ENCODE results near the gene CYP27A1.
"Not testable (repeated sequence)": the region's sequence is repeated elsewhere in the genome, so short reads cannot be mapped to it uniquely, and the experiment has no call there.

The CYP27A1 gene

DNA sequence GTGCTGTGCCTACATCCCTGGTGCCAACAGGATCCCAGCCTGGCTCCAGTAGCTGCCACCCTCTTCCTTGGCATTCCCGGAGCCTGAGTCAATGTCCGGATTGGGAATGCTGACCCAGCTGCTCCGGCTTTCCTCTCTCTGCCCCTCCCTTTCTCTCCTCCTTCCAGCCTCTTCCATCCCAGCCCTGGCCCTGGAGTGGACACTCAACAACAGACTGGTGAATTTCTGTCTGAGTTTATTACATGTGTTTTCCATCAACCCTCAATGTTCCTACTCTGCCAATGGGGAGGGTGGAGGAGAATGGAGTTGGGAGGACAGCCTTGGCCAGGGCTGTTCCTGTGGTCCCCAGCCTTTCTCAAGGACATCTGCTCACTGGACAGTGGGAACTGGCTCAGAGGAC lies 50.6 kb downstream of the CYP27A1 start:
- DNase-seq = no peak

DNA sequence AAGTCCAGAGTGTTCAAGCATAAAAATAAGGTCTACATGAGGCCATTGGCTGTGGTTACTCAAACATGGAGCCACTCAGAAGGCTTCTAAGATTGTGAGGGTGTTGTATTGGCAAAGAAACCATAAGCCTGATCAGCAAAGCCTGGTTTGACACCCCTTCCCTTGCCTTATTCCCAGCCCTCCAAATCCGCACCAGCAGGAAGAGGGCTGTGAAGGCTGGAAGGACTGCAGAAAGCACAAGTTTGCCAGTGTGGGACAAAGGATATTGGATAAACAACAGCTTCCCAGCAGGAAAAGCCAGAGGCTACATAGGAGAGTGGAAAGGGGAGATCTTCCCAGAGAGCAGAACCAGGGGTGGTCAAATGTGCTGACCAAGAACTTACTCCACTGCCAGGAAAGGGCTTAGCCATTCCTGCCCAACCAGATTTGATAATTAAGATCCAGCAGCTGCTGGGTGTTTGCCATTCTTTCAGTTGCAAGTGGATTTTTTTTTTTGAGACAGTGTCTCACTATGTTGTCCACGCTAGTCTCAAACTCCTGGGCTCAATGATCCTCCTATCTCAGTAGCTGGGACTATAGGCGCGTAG lies 51.2 kb downstream of the CYP27A1 start:
- DNase-seq = no peak

DNA sequence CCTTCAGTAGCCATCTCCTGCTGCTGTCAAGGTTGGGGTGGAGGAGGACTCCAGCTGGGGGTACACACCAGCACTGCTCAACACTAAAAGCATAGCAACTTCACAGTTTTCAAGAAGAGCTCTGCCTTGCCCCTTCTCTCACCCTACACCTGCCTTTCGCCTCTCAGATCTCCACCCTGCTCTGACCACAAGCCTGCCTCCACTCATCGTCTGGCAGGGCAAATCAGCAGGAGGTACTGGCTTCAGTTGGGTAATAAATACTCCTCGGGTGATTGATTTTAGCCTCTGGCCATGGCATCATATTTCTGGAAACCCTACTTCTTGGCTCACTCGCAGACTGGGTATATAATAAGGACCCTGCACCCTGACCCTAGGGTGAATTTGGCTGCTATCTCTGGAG lies 52.7 kb downstream of the CYP27A1 start:
- no peak for DNase-seq

DNA sequence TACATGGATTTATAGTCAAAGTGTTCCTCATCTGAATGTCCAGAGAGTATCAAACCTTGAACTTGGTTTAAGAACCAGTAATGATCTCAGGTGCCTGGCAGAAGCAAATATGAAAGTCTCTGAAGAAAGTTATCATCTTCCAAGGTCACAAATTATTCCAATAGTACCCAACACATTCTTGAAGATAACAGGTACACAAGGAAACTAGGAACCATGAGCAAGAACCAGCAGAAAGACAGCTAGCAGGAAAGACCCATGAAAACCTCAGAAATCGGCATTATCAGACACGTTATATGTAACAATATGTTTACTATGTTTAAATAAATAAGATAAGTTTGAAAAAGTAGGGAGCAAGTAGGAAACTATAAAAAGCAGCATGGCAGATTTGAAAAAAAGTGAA lies 55.5 kb downstream of the CYP27A1 start:
- no peak for DNase-seq

DNA sequence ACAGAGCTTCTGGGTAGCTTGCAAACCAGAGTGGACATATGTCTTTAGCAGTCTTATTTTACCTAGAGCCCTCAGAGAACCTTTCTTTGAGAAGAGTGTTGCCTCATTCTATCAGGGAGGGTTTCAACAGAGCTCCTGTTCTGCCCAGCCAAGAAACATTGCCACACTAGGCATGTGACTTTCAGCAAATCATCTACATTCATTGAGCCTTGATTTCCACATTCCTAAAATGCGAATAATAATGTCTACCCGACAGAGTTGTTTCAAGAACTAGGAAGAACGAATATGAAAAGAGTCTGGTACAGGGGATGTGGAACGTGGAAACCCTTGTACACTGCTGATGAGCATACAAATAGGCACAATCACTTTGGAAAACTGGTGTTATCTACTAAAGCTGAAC lies 57.5 kb downstream of the CYP27A1 start:
- DNase-seq = no peak

DNA sequence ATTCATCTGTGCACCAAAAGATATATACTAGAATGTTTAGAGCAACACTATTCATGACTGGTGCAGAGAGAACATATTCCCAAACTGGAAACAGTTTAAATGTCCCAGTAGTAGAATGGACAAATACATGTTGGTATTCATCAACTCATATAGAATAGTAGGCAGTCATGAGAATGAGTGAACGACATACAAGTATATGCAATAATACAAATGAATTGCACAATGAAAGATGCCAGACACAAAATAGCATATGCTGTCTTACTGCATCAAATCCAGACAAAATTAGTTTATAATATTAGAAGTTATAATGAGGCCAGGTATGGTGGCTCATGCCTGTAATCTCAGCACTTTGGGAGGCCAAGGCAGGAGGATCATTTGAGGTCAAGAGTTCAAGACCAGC lies 57.9 kb downstream of the CYP27A1 start:
- DNase-seq = no peak

DNA sequence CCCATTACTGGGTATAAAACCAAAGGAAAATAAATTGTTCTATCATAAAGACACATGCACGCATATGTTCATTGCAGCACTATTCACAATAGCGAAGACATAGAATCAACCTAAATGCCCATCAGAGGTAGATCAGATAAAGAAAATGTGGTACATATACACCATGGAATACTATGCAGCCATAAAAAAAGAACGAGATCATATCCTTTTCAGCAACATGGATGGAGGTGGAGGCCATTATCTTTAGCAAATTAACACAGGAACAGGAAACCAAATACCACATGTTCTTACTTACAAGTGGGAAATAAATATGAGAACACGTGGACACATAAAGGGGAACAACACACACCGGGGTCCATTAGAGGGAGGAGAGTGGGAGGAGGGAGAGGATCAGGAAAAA lies 62.4 kb downstream of the CYP27A1 start:
- not testable (repeated sequence) for DNase-seq

DNA sequence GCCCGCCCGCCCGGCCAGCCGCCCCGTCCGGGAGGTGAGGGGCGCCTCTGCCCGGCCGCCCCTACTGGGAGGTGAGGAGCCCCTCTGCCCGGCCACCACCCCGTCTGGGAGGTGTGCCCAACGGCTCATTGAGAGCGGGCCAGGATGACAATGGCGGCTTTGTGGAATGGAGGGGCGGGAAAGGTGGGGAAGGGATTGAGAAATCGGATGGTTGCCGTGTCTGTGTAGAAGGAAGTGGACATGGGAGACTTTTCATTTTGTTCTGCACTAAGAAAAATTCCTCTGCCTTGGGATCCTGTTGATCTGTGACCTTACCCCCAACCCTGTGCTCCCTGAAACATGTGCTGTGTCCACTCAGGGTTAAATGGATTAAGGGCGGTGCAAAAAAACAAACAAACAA lies 65.0 kb downstream of the CYP27A1 start:
- not testable (repeated sequence) for DNase-seq

DNA sequence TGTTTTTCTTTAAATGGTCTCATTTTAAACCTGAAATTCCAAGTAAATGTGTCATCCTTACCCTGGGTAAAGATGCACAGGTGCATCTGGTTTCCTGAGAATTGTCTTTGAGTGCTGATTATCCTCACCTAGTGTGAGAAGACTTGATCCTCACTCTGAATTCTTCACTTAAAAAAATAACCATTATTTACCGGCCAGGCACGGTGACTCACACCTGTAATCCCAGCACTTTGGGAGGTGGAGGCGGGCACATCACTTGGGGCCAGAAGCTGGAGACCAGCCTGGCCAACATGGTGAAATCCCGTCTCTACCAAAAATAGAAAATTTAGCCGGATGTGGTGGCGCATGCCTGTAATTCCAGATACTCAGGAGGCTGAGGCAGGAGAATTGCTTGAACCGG lies 67.8 kb downstream of the CYP27A1 start:
- DNase-seq = no peak

DNA sequence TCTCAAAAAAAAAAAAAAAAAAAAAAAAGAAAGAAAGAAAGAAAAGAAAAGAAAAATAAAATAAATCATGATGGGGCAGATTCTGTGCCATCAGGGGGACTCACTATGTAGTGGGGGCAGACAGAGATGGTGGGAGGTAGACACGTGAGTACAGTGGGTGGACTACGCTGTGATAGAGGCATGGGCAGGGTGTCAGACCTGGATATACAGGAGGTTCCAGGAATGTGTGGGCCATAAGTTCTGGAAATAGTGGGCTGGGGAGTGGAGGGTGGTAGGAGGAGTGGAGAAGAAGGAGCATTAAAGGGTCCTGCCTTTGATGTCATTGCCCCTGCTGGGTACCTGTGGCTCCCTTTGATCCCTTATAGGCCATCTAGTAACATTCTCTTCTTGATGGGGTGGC lies 68.8 kb downstream of the CYP27A1 start:
- DNase-seq = no peak

DNA sequence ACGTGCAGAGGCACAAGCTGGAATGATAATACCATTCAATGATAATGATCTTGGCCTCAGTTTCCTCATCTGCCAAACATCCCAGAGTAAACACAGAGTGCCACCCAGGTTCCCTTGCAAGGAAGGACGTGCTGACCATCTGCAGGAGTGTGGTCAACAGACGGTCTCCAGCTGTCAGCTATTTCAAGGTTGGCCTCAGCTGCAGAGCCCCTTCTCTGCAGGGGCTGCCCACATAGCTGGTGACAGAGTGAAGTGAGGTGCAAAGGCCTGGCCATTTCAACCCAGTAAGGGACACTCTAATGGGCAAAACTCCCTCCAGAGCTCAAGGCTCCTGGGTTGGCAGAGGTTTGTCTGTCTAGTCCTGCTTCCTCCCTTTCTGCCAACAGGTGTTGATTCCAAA lies 69.3 kb downstream of the CYP27A1 start:
- no peak for DNase-seq

DNA sequence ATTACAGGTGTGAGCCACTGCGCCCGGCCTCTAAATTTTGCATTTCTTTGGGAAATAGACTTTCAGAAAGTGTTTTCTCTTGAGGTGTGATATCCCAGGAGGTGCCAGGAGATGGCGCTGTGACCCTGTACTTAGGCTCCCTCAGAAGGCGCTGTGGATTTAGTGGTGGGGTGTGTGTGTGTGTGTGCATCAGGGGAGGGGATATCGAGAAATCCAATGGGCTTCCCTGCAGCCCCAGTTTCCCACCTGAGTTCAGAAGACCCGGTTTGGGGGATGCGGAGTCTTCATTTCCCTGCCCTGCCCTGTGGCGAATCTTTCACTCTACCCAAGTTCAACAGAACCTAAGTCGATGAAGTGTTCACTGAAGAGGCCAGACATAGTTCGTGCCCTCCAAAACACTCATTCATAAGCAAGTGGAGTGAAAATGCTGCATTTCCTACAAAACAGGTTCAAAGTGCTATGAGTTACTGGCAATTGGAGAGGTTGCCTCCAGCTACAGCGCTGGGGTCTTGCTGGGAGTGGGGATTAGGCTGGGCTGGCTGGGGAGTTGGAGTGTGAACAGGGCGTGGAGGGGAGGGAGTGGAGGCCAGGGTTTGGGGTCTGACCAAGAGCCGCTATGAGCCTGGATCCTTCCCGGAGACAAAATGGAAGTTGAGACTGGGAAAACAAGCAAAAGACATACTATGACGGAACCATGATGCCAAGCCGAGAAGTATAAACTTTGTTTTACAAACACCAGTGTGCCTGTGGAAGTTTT lies 71.1 kb downstream of the CYP27A1 start:
- peak; percentile 69 for DNase-seq

DNA sequence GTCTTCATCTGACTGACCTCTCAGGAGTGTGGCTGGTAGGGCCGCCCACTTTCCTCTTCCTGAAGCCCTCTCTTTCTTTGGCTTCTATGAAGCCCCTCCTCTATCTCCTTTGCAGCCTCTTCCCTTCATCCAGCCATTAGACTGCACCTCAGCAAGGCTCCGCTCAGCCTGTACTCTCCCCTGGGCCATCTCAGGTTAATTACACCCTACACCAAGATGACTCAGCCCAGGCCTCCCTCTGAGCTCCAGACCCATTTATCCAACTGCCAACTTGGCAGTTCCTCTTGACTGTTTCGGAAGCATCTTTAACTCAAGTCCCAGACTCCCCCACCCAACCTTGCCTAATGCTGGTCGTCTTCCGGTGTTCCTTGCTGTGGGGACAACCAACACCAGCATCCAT lies 71.8 kb downstream of the CYP27A1 start:
- DNase-seq = no peak

DNA sequence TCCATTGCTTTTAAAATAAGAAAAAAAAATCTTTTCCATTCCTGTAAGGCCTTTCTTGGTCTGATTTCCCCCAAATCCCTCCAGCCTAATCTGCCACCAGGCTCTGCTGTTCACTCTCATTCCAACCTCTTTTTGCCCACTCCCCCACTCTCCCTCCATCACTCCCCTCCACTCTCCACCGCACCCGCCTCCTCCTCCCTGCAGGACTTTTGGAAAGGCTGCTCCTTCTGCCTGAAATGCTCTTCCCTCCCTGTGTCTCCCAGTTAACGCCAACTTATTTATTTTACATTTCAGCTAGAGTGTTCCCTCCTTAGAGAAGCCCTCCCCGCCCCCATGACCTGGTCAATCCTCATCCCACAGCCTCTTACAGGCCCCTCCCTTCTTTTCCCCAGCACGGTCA lies 72.9 kb downstream of the CYP27A1 start:
- DNase-seq = no peak

DNA sequence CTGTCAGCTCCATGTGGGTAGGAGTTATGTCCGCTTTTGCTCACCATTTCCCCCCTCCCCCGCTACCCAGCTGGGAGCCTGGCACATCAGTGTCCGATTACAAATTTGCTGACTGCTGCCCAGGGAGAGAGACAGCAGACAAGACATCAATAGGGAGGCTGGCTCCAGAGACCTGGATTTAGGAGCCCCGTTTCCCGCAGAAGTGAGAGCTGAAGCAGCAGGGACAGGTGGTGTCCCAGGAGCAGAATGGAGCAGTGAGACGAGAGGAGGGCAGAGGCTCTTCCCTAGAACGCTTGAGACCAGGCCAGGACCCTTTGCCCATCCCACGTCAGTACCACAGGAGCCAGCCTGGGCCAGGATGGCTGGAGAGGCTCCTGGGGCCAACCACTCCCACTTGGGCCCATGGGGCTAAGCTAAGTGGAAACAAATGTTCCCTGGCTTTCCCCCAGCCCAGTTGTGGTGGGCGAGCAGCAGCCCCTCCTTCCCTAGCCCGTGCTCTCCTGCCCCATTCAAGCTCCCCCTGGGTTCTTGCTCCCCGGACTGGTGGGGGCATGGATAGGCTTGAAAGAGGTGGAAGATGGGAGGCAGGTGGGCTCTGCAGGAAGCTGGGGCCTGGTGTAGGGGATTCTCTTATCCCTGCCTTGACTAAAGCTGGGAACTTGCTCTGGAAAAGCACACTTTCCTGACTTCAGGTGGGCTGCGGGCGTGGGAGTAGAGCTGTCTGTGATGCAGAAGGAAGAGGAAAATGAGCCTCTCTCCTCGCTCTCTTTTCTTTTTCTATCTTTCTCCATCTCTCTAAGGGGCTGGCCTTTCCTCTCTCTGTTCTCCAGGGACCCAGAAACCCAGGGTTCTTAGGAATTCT lies 73.6 kb downstream of the CYP27A1 start:
- DNase-seq = no peak

DNA sequence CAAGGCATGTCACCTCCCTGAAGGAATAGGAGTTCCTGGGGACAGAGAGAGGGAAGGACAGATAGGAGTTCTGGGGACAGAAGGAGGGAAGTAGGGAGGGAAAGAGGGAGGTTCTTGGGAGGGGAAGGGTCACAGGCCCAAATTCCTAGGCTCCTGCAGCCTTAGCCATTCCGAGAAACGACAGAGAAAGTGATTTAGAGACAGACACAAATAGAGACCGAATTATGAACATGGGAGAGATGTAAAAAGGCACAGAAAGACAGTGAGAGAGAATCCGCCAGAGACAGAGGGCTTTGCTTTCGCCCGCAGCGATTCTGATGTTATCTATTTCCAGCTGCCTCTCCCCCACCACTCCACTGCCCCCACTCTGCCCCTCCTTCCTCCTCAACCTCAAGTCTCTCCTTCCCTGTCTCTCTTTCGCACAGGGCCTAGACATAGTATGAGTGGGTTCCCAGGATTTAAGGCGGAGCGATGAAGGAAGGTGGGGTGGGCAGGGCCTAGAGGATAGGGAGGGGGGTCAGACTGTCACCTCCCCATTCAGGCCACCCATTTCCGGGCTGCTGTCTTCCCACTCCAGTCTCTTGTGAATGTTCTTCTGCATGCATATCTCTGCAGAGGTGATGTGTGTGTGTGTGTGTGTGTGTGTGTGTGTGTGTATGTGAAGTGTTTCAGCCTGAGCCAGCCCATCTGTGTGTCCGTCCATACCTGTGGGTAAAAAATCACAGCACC lies 74.4 kb downstream of the CYP27A1 start:
- DNase-seq = no peak

DNA sequence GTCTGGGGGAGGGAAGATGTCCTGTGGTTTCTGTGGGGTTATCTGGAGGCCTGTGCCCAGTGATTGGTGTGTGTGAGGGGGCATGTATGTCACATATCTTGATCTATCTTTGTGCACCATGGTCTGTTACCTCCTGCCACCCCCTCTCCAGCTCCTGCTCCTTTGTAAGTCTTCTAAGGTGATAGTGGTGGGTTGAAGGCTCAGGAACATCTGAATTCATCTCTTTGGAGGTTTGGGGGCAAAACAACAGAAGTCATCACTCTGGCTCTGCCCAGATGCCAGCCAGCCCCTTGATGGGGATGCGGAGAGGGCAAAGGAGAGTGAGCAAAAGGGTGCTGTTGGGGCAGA lies 74.9 kb downstream of the CYP27A1 start:
- no peak for DNase-seq

DNA sequence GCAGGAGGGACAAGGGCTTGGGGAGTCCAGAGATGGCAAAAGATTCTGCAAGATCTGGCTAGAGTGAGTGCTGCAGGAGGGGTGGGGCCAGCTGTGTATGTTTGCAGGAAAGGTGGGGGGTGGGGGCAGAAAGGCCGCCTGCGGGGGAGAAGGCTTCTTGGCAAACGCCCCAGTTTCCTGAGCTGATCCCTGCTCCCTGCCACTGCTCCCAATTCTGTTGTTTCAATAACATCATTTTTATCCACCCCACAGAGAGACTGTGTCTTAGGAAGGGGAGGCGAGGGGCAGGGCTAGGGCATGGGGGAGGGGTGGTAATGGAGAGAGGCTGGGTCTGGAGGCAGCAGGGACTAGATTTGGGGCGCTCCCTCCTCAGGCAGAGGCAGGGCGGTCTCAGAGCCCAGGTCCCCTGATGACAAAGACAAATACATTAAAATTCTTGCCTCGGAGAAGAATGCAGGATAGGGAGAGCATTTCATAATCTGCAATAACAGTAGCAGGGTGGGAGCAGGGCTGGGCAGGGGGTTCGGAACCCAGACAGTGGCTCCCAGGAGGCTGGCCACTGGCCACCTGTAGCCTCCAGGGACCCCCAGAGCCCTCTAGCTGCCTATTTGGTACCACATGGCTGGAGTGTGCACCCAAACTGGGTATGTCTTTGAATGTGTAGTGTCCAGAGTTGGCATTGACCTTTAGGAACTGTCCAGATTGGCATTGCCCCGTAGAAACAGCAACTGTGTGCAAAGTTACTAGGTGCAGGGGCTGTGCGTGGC lies 75.6 kb downstream of the CYP27A1 start:
- no peak for DNase-seq

DNA sequence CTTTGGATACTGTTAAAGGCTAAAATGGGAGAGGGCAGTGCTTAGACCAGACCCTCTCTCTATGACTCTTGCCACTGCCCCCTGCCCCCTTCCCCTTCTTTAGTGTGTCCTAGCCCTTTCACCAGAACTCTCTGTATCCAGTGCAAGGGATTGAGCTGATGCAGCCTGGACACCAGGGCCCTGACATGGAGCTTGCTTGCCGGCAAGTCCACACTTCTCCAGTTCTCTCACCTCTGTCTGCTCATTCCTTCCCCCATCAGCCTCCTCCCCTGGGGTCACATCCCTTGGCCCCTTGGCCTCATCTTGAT lies 76.1 kb downstream of the CYP27A1 start:
- no peak for DNase-seq

DNA sequence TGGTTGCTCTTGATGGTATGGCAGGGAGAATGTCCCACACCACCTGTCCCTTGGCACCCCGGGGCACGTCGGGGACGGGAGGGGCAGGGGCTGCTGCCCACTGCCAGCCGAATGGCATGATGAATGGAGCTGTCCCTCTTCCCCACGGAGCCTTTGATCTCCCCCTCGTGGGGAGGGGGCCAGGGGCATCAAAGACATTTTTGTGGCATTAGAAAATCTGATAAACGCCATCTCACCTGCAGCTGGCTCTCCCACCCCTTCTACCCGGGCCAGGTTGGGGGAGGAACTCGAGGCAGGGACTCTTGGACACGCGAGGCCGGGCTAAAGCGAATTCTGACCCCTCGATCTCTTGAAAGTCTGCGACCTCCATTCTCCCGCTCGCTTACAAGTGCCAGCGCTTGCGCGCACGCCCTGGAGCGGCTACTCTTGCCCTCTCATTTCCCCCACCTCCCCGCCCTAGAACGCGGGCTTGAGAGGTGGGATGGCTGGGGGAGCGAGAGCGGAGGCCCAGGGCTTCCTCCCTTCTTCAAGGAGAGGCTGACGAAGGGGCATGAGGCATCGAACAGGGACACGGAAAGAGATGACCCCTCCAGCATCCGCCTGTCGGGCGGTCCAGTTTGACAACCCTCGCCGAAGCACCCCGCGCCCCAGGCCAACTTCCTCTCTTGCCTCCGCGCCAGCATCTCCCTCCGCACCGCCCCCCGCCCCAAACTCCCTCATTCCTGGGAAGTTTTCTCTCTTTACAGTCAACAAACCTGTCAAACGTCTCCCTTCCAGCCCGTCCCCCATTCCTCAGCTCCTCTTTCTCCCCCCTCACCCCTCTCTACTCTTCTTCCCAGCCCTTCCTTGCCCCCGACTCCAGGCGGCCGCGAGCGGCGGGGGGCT lies 77.0 kb downstream of the CYP27A1 start:
- no peak for DNase-seq

DNA sequence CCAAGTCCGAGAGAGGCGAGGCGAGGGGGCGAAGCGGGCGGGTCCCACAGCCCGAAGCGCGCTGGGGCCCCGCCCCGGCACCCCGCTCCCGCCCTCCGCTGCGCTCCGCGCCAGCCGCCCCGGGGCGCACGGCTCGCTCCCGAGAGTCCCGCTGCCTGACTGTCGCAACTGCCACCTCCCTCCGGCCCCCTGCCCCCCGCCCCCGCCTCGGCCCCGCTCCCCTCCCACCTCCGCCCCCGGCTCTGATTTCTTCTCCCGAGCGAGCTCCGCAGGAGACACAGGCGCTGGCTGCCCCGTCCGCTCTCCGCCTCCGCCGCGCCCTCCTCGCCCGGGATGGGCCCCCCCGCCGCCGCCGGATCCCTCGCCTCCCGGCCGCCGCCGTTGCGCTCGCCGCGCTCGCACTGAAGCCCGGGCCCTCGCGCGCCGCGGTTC lies 77.6 kb downstream of the CYP27A1 start, which contains the start of gene WNT6:
Gene WNT6, plus strand, starts transcription at position 250 of the 432 bp plus-strand sequence. CDS start 233 bp downstream, outside the sequence.
- DNase-seq = no peak

Measured in activated CD4-positive, CD25-positive, alpha-beta regulatory T cell treated with anti-CD3 and anti-CD28 coated beads, Interleukin-2, amount 50 U/mL, for 72 hours (primary cell).